Measurements from ENCODE around the gene PEF1. TPM values are rescaled to one million over a fixed set of nuclear protein-coding genes. Genes with fewer than 3 reads are reported as not detected.
A peak's percentile ranks its signal among the peaks of the same experiment; 100 is the strongest.

The PEF1 gene
- total and polyA plus RNA-seq, 2 of the 8 experiments (the other 6 are each of a cell fraction or from before 2014, with no cell fraction given) = 35.2 to 69.2 TPM

DNA sequence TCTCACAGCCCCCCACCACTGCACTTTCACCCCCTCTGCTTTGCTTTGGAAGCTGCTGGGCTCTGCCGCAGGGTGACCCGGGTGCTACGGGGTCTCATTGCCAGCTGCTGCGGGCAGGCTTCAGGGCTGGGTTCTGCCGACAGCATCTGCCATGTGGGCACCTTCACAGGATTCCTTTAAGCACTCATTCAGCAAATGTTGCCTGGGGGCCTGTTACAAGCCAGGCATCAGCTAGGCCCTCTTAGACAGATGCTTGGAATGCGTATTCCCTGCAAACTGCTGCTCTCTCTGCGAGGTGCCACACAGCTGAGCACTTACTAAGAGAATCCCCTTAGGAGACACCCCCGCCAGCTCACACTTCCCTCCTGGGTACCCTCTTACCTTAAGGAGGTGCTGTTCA lies 29.9 kb upstream of the PEF1 start:
- WGBS, 2 experiments (ENCODE audit: extremely low coverage in 1 of 2, insufficient coverage in 1 of 2, insufficient read length in 1 of 2, insufficient replicate concordance in 2 of 2, low coverage in 1 of 2, low lambda C conversion rate in 2 of 2, missing lambda C conversion rate in 1 of 2) = 91% methylated on average over 8 of the region's 8 CpGs; no CpG with 5 or more reads in 1 of the 2 experiments
- DNase-seq (ENCODE audit: low read depth in 1 of 2, low spot score in 2 of 2) = peak in 1 of 2 experiments; percentile 10

More for the DNA sequence above, 29.9 kb upstream of the PEF1 start:
- H3K56ac ChIP-seq (replicated peaks; ENCODE audit: insufficient read length, low read depth, low read length) = no peak overlapping the region
- no peaks in the 10 kb centered on the region for H3K23me2 ChIP-seq (ENCODE audit: low read depth, low read length)
- H3K4ac ChIP-seq (replicated peaks; ENCODE audit: insufficient read length, low read depth, low read length) = no peak overlapping the region
- H2BK15ac ChIP-seq (ENCODE audit: low read length) = no peak overlapping the region
- no peak overlapping the region for H2BK120ac ChIP-seq (replicated peaks; ENCODE audit: low read depth, low read length)
- H3K14ac ChIP-seq (ENCODE audit: insufficient read length) = no peak overlapping the region
- no peak overlapping the region for H3K23ac ChIP-seq (ENCODE audit: insufficient read length)
- H2BK5ac ChIP-seq (ENCODE audit: low read depth, low read length) = no peak overlapping the region
- CTCF ChIA-PET (ENCODE audit: partially characterized antibody) = interaction anchor here (1.7 to 24.1 kb wide), 7 partner anchors 7 to 114 kb away, joined by 4 to 370 read pairs (median 10); partner anchors contain the start of gene COL16A1
- H3K36me3 ChIP-seq (ENCODE audit: control insufficient read depth in 2 of 4, insufficient read depth in 4 of 4, low read length in 3 of 4) = no peaks in the 10 kb centered on the region
- H3K4me2 ChIP-seq (ENCODE audit: insufficient read depth in 1 of 2, low read depth in 2 of 2, low read length in 2 of 2) = no peak overlapping the region
- no peak overlapping the region for H3K4me3 ChIP-seq (ENCODE audit: extremely low read depth in 1 of 4, insufficient read depth in 2 of 4, low read depth in 3 of 4, low read length in 4 of 4)
- H3K9ac ChIP-seq (replicated peaks in 1 of 4; ENCODE audit: extremely low read depth in 1 of 4, low read depth in 3 of 4, low read length in 3 of 4) = no peak overlapping the region
- peaks cover 0 to 1% of the 10 kb centered on the region in 2 experiments for H4K20me1 ChIP-seq (replicated peaks in 1 of 2; ENCODE audit: control insufficient read depth in 1 of 2, insufficient read depth in 2 of 2, low read length in 2 of 2)
- H2BK12ac ChIP-seq (ENCODE audit: low read depth, low read length) = no peak overlapping the region
- no peaks in the 10 kb centered on the region for H3K9me3 ChIP-seq (ENCODE audit: insufficient read depth in 2 of 2, low read depth in 1 of 2, low read length in 1 of 2)
- TF ChIP-seq RNF2 (IDR thresholded peaks at IDR 0.05; ENCODE audit: borderline replicate concordance, low read depth, low read length, missing control alignments, poor library complexity, severe bottlenecking) (no peak), SAP30 (IDR thresholded peaks at IDR 0.05; ENCODE audit: insufficient read depth, insufficient replicate concordance, low read length) (no peak), CREB1 (IDR thresholded peaks at IDR 0.05) (no peak), KDM1A (IDR thresholded peaks at IDR 0.05; ENCODE audit: borderline replicate concordance, low read length) (no peak), RXRA (IDR thresholded peaks at IDR 0.05; ENCODE audit: insufficient read depth, low read depth, low read length) (no peak), CBX8 (IDR thresholded peaks at IDR 0.05; ENCODE audit: borderline replicate concordance, low read depth, low read length) (no peak), PHF8 (conservative IDR thresholded peaks at IDR 0.05; ENCODE audit: low read depth, low read length) (no peak), EP300 (IDR thresholded peaks at IDR 0.05; ENCODE audit: borderline replicate concordance in 1 of 2, low read depth in 2 of 2, low read length in 2 of 2) (no peak)
- TF ChIP-seq, protein P1, sequence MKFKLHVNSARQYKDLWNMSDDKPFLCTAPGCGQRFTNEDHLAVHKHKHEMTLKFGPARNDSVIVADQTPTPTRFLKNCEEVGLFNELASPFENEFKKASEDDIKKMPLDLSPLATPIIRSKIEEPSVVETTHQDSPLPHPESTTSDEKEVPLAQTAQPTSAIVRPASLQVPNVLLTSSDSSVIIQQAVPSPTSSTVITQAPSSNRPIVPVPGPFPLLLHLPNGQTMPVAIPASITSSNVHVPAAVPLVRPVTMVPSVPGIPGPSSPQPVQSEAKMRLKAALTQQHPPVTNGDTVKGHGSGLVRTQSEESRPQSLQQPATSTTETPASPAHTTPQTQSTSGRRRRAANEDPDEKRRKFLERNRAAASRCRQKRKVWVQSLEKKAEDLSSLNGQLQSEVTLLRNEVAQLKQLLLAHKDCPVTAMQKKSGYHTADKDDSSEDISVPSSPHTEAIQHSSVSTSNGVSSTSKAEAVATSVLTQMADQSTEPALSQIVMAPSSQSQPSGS (IDR thresholded peaks at IDR 0.05; ENCODE audit: low read length) = no peak
- H3K79me1 ChIP-seq (ENCODE audit: low read depth, low read length) = no peaks in the 10 kb centered on the region
- no peak overlapping the region for H3K27ac ChIP-seq (ENCODE audit: low read depth, low read length)
- no peak overlapping the region for H4K5ac ChIP-seq (ENCODE audit: insufficient read length, low read depth, low read length)
- POLR2A ChIA-PET (ENCODE audit: partially characterized antibody) = interaction anchor here (1.1 to 1.6 kb wide), 3 partner anchors 12 to 267 kb away, joined by 3 to 5 read pairs (median 4); no protein-coding TSS in a partner anchor
- H2AFZ ChIP-seq (ENCODE audit: low read length) = no peak overlapping the region
- FAIRE-seq = no peak
- no peaks in the 10 kb centered on the region for H3K27me3 ChIP-seq (replicated peaks in 1 of 4; ENCODE audit: control insufficient read depth in 3 of 4, extremely low read depth in 1 of 4, insufficient read depth in 3 of 4, low read length in 3 of 4)
- no peak overlapping the region for H2BK20ac ChIP-seq (ENCODE audit: low read length)
- no peak overlapping the region for H3K18ac ChIP-seq (ENCODE audit: extremely low read depth, low read length)
- H4K91ac ChIP-seq (replicated peaks; ENCODE audit: insufficient read length, low read length) = no peak overlapping the region
- H3K4me1 ChIP-seq (replicated peaks in 1 of 4; ENCODE audit: control insufficient read depth in 3 of 4, insufficient read depth in 4 of 4, low read length in 3 of 4) = peaks cover 0 to 9% (median 7%) of the 10 kb centered on the region in 4 experiments; a peak in 5 of 7 replicates
- no peak overlapping the region for H2AK5ac ChIP-seq (ENCODE audit: low read depth, low read length)
- H4K8ac ChIP-seq (ENCODE audit: extremely low read depth, insufficient read depth, low read length) = no peak overlapping the region; the same call in 1 of the 2 replicates
- H3K79me2 ChIP-seq (ENCODE audit: control insufficient read depth in 1 of 2, insufficient read depth in 2 of 2, low read length in 2 of 2) = no peaks in the 10 kb centered on the region
